ENCODE results near the gene TPTE2.
"Not testable (repeated sequence)": the region's sequence is repeated elsewhere in the genome, so short reads cannot be mapped to it uniquely, and the experiment has no call there.

The TPTE2 gene

DNA sequence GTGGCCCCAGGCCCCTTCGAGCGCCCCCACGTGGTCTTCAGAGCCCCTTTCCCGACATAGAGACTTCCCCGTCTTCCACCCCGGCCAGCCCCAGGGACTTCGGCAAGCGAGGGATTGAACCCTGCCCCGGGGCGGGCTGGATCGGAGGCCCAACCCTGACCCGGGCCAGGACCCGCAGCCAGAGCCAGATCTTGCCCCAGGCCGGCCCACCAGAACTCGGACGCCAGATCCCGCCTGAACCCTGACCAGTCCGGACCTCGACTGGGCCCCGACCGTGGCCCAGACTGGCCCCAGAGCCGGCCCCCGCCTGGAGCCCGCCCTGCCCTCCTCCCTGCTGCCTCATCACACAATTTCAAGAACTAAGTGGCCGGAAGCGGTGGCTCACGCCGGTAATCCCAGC, 253 bp upstream of the TPTE2 start:
- no peak for DNase-seq

DNA sequence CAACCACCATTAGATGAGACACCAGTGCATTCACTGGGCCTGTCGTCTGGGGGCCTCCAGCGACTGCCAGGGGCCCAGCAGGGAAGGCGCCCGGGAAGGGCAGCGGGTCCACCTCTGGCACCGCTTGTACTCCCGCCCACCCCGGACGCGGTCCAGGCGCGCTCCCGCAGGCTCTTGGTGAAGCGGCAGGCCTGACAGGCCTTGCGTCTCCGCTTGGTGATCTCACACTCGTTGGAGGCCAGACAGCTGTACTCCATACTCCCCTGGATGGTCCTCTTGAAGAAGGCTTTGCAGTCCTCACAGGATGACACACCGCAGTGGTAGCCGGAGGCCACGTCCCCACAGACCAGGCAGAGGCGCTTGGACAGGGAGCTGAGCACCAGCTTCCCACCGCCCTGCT, 660 bp downstream of the TPTE2 start:
- DNase-seq, result not testable (repeated sequence)

DNA sequence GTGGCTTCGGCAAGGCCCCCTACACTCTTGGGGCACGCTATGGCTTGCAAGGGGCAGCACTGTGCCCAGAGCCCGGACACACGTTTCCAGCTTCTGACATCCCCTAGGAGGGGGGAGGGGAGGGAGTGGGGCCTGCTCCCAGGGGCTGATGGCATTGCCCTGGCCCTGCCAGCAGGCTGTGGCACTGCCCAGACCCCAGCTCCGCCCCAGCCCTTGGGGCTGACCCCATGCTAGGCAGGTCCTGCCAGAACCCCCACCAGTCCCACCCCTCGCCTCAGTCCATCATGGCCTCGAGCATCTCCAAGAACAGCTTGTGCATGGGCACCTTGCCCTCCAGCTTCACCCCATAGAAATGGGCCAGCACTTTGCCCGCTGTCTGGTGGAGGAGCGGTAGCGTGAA, 1.6 kb downstream of the TPTE2 start:
- not testable (repeated sequence) for DNase-seq

- not testable (repeated sequence) for DNase-seq
Measured at GRCh38 chr13:19557287-19557686, 4.0 kb downstream of the TPTE2 start.

GRCh38 chr13:19549245-19549644, 12.1 kb downstream of the TPTE2 start:
- DNase-seq, result not testable (repeated sequence)

GRCh38 chr13:19525634-19526033, 35.7 kb downstream of the TPTE2 start:
- DNase-seq, result not testable (repeated sequence)

GRCh38 chr13:19519049-19519448, 42.3 kb downstream of the TPTE2 start:
- no peak for DNase-seq

GRCh38 chr13:19507623-19508022, 53.7 kb downstream of the TPTE2 start:
- DNase-seq, result not testable (repeated sequence)

GRCh38 chr13:19460126-19460525, 101.2 kb downstream of the TPTE2 start:
- DNase-seq, result not testable (repeated sequence)

DNA sequence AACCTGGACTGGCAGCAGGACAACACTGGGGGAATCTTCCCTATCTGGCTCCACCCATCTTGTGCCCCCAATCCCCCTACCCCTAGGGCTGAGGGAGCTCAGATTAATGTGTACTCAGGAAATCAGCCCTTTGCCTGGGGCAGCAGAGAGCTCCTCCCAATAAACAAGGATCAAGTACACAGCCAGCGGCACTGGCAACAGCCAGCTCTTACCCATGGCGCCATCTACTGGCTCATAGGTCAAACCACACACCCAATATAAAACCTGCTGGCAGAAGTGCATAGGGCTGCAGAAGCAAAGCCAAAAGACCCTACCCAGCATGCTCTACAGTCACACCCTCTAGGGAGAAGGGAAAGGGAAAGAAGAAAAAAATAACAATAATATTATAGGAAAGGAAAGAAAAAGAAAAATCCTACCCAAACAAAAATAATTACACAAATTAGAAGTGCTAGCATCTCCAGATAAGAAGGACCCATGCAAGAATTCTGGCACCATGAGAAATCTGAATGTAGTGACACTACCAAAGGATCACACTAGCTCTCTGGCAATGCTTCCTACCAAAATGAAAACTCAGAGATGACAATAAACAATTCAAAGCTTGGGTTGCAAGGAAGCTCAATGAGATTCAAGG, 122.2 kb downstream of the TPTE2 start:
- not testable (repeated sequence) for DNase-seq

DNA sequence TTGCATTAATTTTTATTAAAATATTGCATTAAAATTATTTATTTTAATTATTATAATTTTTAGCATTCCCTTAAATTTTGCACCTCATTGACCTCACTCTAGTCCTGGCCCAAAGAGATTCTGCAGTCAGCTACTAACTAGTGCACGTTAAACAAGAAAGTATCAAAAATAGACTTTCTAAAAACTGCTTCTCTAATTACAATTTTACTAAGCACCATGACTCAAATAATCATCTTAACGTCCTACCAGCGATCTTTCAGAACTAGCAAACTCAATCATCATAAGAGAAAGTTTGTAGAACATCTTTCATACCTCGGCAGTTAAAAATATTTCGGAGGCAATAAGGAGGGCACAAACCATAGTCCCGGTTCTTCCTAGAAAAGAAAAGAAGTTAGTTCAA, 123.6 kb downstream of the TPTE2 start:
- not testable (repeated sequence) for DNase-seq

- DNase-seq, result not testable (repeated sequence)
Measured at GRCh38 chr13:19422236-19422635, 139.1 kb downstream of the TPTE2 start.

GRCh38 chr13:19412494-19412893, 148.8 kb downstream of the TPTE2 start:
- DNase-seq, result not testable (repeated sequence)

DNA sequence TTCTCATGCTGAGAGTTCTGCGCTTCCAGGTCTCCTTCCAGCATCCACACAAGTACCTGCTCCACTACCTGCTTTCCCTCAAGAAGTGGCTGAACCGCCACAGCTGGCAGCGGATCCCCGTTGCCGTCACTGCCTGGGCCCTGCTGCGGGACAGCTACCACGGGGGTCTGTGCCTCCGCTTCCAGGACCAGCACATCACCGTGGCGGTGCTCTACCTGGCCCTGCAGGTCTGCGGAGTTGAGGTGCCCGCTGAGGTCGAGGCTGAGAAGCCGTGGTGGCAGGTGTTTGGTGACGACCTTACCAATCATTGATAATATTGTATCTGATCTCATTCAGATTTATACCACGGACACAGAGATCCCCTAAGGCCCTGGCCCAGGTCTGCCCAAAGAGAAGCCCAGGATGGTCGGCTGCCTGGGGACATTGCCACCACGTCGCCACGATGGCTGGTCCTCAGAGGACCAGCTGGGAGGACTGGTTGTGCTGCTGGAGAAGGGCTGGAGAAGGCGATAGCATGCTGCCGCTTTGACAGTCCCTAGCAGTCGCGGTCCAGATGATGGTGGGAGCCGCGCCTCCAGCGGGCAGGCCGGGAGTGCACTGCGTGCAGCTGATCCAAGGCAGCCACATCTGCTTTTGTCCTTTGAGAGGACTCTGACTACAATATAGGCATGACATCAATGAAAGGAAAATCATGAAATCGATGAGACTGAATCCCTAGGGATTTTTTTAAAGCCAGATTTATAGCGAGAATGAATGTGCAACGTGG, 178.4 kb downstream of the TPTE2 start:
- DNase-seq, result not testable (repeated sequence)

DNA sequence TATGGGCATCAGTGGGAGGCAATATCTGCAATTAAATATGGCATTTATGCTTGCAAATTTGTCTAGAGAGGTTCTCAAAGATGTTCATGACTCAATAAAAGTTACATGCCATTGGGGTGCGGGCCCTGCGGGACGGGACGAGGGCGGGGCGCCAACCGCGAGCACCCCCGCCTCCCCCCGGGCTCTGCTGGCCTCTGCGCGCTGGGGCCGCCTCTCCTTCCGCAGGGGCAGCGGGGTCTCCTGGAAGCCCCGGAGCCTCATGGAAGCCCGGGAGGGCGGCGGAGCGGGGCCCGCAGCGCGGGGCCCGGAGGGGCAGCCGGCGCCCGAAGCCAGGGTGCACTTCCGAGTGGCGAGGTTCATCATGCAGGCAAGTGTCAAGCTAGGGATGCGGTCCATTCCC, 179.2 kb downstream of the TPTE2 start:
- DNase-seq, result no peak
